CD14-positive monocyte (primary cell): ENCODE data around the gene PPP3R1. TPM values are rescaled to one million over a fixed set of nuclear protein-coding genes. Genes with fewer than 3 reads are reported as not detected.
A peak's percentile ranks its signal among the peaks of the same experiment; 100 is the strongest.

Experiments
- DNase-seq, 3 donors: peaks; one replicate each; pipeline ENCODE4 v3.0.0-alpha.2; 2011 to 2022
- H2AFZ ChIP-seq: 2 replicates; pipeline ENCODE4 v1.6.0; 2012; ENCODE audit warnings: mild to moderate bottlenecking, low read depth, low read length, inconsistent platforms; ENCODE audit not compliant: insufficient read depth, poor library complexity, severe bottlenecking
- H3K27ac ChIP-seq, 2 donors: 1 replicate in 1 of 2; 2 replicates in 1 of 2; pipeline ENCODE4 v1.5.1; 2012 to 2013; ENCODE audit warnings: low read length in 2 of 2, control low read depth in 1 of 2, inconsistent platforms in 1 of 2, low read depth in 1 of 2, mild to moderate bottlenecking in 1 of 2
- H3K27me3 ChIP-seq, 2 donors: one replicate each; pipeline versions ENCODE4 v1.6.0 to v1.6.1; 2011 to 2013; ENCODE audit warnings: low read length in 2 of 2; ENCODE audit not compliant: control insufficient read depth in 2 of 2, insufficient read depth in 2 of 2
- H3K36me3 ChIP-seq, 2 donors: replicated peaks in 1 of 2; 1 replicate in 1 of 2; 2 replicates in 1 of 2; pipeline versions ENCODE4 v1.5.1 to v1.6.1; 2012 to 2013; ENCODE audit warnings: low read length in 2 of 2, control low read depth in 1 of 2, inconsistent platforms in 1 of 2, mild to moderate bottlenecking in 1 of 2; ENCODE audit not compliant: insufficient read depth in 2 of 2, control insufficient read depth in 1 of 2
- H3K4me1 ChIP-seq, 2 donors: 1 replicate in 1 of 2; 2 replicates in 1 of 2; pipeline versions ENCODE4 v1.5.1 to v1.6.1; 2012 to 2013; ENCODE audit warnings: low read length in 2 of 2, control low read depth in 1 of 2, inconsistent platforms in 1 of 2, mild to moderate bottlenecking in 1 of 2, moderate library complexity in 1 of 2; ENCODE audit not compliant: insufficient read depth in 2 of 2, control insufficient read depth in 1 of 2
- H3K4me2 ChIP-seq: replicated peaks from 2 replicates; pipeline ENCODE3; 2012; ENCODE audit warnings: low read length, moderate library complexity, mild to moderate bottlenecking; ENCODE audit not compliant: poor library complexity, severe bottlenecking; ENCODE audit errors: extremely low read depth
- H3K4me3 ChIP-seq, 3 experiments: fragments of 200-600 bp in 1 of 3; sonication (generic) in 1 of 3; replicated peaks in 1 of 3; 1 replicate in 2 of 3; 2 replicates in 1 of 3; pipeline ENCODE4 v1.5.1; 2011 to 2013; ENCODE audit warnings: low read length in 3 of 3, mild to moderate bottlenecking in 3 of 3, control low read depth in 2 of 3, low read depth in 2 of 3, inconsistent platforms in 1 of 3, moderate library complexity in 1 of 3
- H3K79me2 ChIP-seq: 2 replicates; pipeline ENCODE4 v1.6.0; 2012; ENCODE audit warnings: mild to moderate bottlenecking, control low read depth, inconsistent platforms, low read length, moderate library complexity; ENCODE audit not compliant: insufficient read depth
- H3K9ac ChIP-seq: 2 replicates; pipeline ENCODE4 v1.6.0; 2017; ENCODE audit warnings: low read length, mild to moderate bottlenecking; ENCODE audit not compliant: insufficient read depth, poor library complexity, severe bottlenecking
- H3K9me3 ChIP-seq, 2 donors: replicated peaks in 1 of 2; 1 replicate in 1 of 2; 2 replicates in 1 of 2; pipeline versions ENCODE4 v1.5.1 to v1.6.1; 2012 to 2013; ENCODE audit warnings: low read length in 2 of 2, control low read depth in 1 of 2; ENCODE audit not compliant: control insufficient read depth in 1 of 2, insufficient read depth in 1 of 2
- H4K20me1 ChIP-seq: 2 replicates; pipeline ENCODE4 v1.6.0; 2012; ENCODE audit warnings: mild to moderate bottlenecking, low read length, control low read depth, moderate library complexity; ENCODE audit not compliant: insufficient read depth
- H3K27ac Mint-ChIP-seq, 7 donors: one replicate each; pipeline ENCODE4 v1.8.0; 2020; ENCODE audit warnings: mild to moderate bottlenecking in 7 of 7, mixed read lengths in 7 of 7, moderate library complexity in 6 of 7, inconsistent platforms in 2 of 7
- H3K27me3 Mint-ChIP-seq, 3 donors: one replicate each; pipeline ENCODE4 v1.8.0; 2021 to 2022; ENCODE audit warnings: low read depth in 3 of 3, mild to moderate bottlenecking in 3 of 3, mixed read lengths in 3 of 3, moderate library complexity in 3 of 3, inconsistent platforms in 1 of 3
- H3K36me3 Mint-ChIP-seq, 2 donors: one replicate each; pipeline ENCODE4 v1.8.0; 2020; ENCODE audit warnings: mixed read lengths in 2 of 2, inconsistent platforms in 1 of 2, mild to moderate bottlenecking in 1 of 2
- H3K4me1 Mint-ChIP-seq: one replicate; pipeline ENCODE4 v1.8.0; 2020; ENCODE audit warnings: mild to moderate bottlenecking, mixed read lengths
- H3K4me3 Mint-ChIP-seq, 2 donors: one replicate each; pipeline ENCODE4 v1.8.0; 2020; ENCODE audit warnings: mild to moderate bottlenecking in 2 of 2, mixed read lengths in 2 of 2, moderate library complexity in 1 of 2
- H3K9me3 Mint-ChIP-seq, 7 donors: one replicate each; pipeline ENCODE4 v1.8.0; 2020 to 2022; ENCODE audit warnings: mixed read lengths in 7 of 7, mild to moderate bottlenecking in 6 of 7, moderate library complexity in 6 of 7, inconsistent platforms in 2 of 7
- WGBS: methylation state at CpG from one replicate; pipeline ENCODE4 v1.1.5; 2013; ENCODE audit warnings: missing lambda C conversion rate; ENCODE audit not compliant: insufficient coverage; 5-methylcytosine and 5-hydroxymethylcytosine counted together
- intact Hi-C, 2 donors: fragments of 100-400 bp; cut with micrococcal nuclease; formaldehyde crosslinking; loops; one replicate each; pipeline versions ENCODE4 v1.15.0 to v1.15.1; 2023
- polyA plus RNA-seq, 3 donors: library from polyadenylated mRNA; depleted of rRNA in 1 of 3; unstranded in 2 of 3; stranded (reverse) in 1 of 3; fragments of 300-500 nt in 2 of 3; fragments of >200 nt in 1 of 3; fragmentation: Illumina TruSeq in 2 of 3; gene quantifications; 1 replicate in 2 of 3; 2 replicates in 1 of 3; pipeline ENCODE4 v1.2.3, GENCODE V29; 2012 to 2021
- TF ChIP-seq, protein P1 (sequence below): fragments of 200-600 bp; IDR thresholded peaks from one replicate; pipeline ENCODE4 v1.8.0; 2022; ENCODE audit warnings: antibody characterized with exemption, mild to moderate bottlenecking

Gene PPP3R1
- polyA plus RNA-seq, 3 donors, result 8.7 to 32.6 (median 10.7) TPM

DNA sequence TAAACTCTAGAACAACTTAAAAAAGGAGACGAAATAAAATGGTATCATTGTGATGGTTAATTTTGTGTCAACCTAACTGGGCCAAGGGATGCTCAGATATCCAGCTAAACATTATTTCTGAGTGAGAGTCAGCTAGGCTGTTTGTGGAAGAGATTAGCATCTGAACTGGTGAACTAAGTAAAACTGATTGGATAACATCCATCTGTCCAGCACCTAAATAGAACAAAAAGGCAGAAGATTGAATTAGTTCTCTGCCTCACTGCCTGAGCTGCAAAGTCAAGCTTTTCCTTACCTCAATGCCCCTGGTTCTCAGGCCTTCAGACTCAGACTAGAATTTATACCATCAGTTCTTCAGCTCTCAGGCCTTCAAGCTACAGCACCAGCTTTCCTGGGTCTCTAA, 30.0 kb downstream of the PPP3R1 start:
- Mint-ChIP-seq H3K36me3 (peaks cover 4 to 15% of the 10 kb centered on the region in 2 donors), H3K27ac (peak overlapping the region in 5 of 7 donors; percentile 38 to 65 (median 64)), H3K9me3 (peaks cover 0 to 1% (median 0%) of the 10 kb centered on the region in 7 donors), H3K4me1 (peaks cover 56% of the 10 kb centered on the region), H3K27me3 (no peaks in the 10 kb centered on the region), H3K4me3 (no peak overlapping the region)
- intact Hi-C loops, result no loop called here
- H4K20me1 ChIP-seq, result peaks cover 100% of the 10 kb centered on the region
- H3K9ac ChIP-seq, result no peak overlapping the region
- H3K27me3 ChIP-seq, result no peaks in the 10 kb centered on the region
- no CpG with 5 or more reads among the region's 1 CpG for WGBS
- peak overlapping the region in 1 of 2 donors; percentile 63 for H3K27ac ChIP-seq
- H2AFZ ChIP-seq, result no peak overlapping the region
- peaks cover 6 to 18% of the 10 kb centered on the region in 2 donors for H3K4me1 ChIP-seq
- H3K4me3 ChIP-seq, result no peak overlapping the region
- TF ChIP-seq, protein P1, sequence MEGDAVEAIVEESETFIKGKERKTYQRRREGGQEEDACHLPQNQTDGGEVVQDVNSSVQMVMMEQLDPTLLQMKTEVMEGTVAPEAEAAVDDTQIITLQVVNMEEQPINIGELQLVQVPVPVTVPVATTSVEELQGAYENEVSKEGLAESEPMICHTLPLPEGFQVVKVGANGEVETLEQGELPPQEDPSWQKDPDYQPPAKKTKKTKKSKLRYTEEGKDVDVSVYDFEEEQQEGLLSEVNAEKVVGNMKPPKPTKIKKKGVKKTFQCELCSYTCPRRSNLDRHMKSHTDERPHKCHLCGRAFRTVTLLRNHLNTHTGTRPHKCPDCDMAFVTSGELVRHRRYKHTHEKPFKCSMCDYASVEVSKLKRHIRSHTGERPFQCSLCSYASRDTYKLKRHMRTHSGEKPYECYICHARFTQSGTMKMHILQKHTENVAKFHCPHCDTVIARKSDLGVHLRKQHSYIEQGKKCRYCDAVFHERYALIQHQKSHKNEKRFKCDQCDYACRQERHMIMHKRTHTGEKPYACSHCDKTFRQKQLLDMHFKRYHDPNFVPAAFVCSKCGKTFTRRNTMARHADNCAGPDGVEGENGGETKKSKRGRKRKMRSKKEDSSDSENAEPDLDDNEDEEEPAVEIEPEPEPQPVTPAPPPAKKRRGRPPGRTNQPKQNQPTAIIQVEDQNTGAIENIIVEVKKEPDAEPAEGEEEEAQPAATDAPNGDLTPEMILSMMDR, result no peak
- H3K36me3 ChIP-seq, result no peaks in the 10 kb centered on the region
- H3K9me3 ChIP-seq, result no peaks in the 10 kb centered on the region
- no peak overlapping the region for H3K4me2 ChIP-seq
- no peak for DNase-seq
- H3K79me2 ChIP-seq, result peaks cover 100% of the 10 kb centered on the region

DNA sequence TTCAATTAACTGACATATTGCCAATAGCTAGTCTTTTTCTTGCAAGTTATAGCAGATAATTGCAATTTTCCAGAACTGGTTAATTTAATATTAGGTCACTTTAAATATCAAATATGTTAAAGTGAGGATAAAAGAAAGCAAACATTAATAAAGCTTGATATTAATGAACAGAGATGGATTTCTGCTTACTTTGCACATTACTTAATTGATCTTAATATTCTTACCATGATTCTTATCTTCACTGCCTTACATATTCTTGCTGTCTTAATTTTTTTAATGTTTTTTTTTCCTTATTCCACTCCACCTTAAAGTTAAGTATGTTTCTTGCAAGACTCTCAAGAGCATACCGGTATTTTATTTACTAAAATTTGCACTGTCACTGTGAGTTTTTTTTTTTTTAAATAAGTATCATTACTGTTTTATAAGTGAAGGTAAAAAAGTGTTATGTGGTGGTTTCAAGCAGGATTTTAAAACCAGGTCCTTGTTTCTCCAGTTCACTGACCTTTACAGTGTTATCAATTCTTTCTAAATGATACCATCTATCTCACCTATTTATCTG, 33.9 kb downstream of the PPP3R1 start:
- Mint-ChIP-seq H3K36me3 (peaks cover 20 to 33% of the 10 kb centered on the region in 2 donors), H3K4me1 (peaks cover 36% of the 10 kb centered on the region), H3K9me3 (peaks cover 0 to 1% (median 0%) of the 10 kb centered on the region in 7 donors), H3K27ac (peak overlapping the region in 2 of 7 donors; percentile 23 to 57), H3K4me3 (no peak overlapping the region), H3K27me3 (no peaks in the 10 kb centered on the region)
- no peak overlapping the region for H2AFZ ChIP-seq
- DNase-seq, result no peak
- whole genome bisulfite sequencing, result no CpG with 5 or more reads among the region's 1 CpG
- H3K27me3 ChIP-seq, result no peaks in the 10 kb centered on the region
- peaks cover 100% of the 10 kb centered on the region for H4K20me1 ChIP-seq
- peaks cover 0 to 4% of the 10 kb centered on the region in 2 donors for H3K4me1 ChIP-seq
- H3K4me3 ChIP-seq, result no peak overlapping the region
- intact Hi-C loops, result no loop called here
- H3K79me2 ChIP-seq, result peaks cover 100% of the 10 kb centered on the region
- H3K9me3 ChIP-seq, result no peaks in the 10 kb centered on the region
- H3K9ac ChIP-seq, result no peak overlapping the region
- TF ChIP-seq, protein P1, result no peak
- H3K36me3 ChIP-seq, result peaks cover 14 to 23% of the 10 kb centered on the region in 2 donors
- no peak overlapping the region for H3K4me2 ChIP-seq
- H3K27ac ChIP-seq, result no peak overlapping the region
